Lower leg skin (tissue), 4 donors: ENCODE measurements around the gene CAPZA1. TPM values are rescaled to one million over a fixed set of nuclear protein-coding genes. Genes with fewer than 3 reads are reported as not detected.

Experiments
- DNase-seq, 2 donors: peaks; one replicate each; pipeline ENCODE4 v3.0.0-alpha.2; 2019; ENCODE audit warnings: low spot score in 2 of 2
- H3K4me3 ChIP-seq: fragments of 200-600 bp; sonication (generic); 2 replicates; pipeline ENCODE4 v1.5.1; 2017; ENCODE audit warnings: mild to moderate bottlenecking, low read depth; ENCODE audit not compliant: poor library complexity, severe bottlenecking
- POLR2A ChIP-seq, 2 donors: fragments of 450-650 bp; IDR thresholded peaks; one replicate each; pipeline ENCODE4 v1.6.1; 2016 to 2017; ENCODE audit warnings: antibody characterized with exemption in 2 of 2, mild to moderate bottlenecking in 1 of 2, moderate library complexity in 1 of 2
- WGBS, 2 donors: methylation state at CpG; one replicate each; pipeline ENCODE4 v1.1.5; 2018; 5-methylcytosine and 5-hydroxymethylcytosine counted together
- intact Hi-C: fragments of 100-400 bp; cut with DNase I; formaldehyde crosslinking; loops from one replicate; pipeline ENCODE4 v1.15.0; 2023; ENCODE audit warnings: low total_unique reads
- total RNA-seq, 4 donors: library from RNA; depleted of rRNA; stranded (reverse); fragments of >200 nt; gene quantifications; one replicate each; pipeline ENCODE4 v1.1.0, GENCODE V29; 2016
- TF ChIP-seq, protein P1 (sequence below), 3 donors: fragments of 450-650 bp; IDR thresholded peaks; one replicate each; pipeline ENCODE4 v1.5.1; 2016; ENCODE audit warnings: antibody characterized with exemption in 3 of 3, mild to moderate bottlenecking in 3 of 3, moderate library complexity in 2 of 3

The CAPZA1 gene
- total RNA-seq, 4 donors from 2014 or later, result 110 to 170 (median 144) TPM

DNA sequence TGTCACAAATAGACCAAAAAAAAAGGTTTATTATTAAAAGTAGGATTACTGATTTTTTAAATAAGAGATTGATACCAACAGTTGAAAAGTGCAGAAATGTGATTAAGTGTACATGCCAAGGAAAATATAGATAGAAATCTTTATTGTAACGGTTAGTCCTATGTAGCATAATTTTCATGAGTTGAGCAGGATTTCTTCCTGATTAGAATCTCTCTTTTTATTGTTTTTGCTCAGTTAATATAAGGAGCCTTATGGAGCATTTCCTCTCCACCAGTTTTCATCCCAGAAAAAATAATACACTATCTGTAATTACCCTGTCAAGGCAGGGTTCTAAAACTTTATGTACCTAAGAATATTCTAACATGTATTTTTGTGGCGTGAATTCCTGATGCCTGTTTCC lies 23.4 kb downstream of the CAPZA1 start:
- no peak overlapping the region for H3K4me3 ChIP-seq
- WGBS, 2 donors, result 72 to 75% methylated on average over 2 of the region's 2 CpGs
- intact Hi-C loops, result no loop called here
- no peak for DNase-seq
- TF ChIP-seq POLR2A (IDR thresholded peaks at IDR 0.05), result no peak
- TF ChIP-seq, protein P1, sequence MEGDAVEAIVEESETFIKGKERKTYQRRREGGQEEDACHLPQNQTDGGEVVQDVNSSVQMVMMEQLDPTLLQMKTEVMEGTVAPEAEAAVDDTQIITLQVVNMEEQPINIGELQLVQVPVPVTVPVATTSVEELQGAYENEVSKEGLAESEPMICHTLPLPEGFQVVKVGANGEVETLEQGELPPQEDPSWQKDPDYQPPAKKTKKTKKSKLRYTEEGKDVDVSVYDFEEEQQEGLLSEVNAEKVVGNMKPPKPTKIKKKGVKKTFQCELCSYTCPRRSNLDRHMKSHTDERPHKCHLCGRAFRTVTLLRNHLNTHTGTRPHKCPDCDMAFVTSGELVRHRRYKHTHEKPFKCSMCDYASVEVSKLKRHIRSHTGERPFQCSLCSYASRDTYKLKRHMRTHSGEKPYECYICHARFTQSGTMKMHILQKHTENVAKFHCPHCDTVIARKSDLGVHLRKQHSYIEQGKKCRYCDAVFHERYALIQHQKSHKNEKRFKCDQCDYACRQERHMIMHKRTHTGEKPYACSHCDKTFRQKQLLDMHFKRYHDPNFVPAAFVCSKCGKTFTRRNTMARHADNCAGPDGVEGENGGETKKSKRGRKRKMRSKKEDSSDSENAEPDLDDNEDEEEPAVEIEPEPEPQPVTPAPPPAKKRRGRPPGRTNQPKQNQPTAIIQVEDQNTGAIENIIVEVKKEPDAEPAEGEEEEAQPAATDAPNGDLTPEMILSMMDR (IDR thresholded peaks at IDR 0.05), result no peak

DNA sequence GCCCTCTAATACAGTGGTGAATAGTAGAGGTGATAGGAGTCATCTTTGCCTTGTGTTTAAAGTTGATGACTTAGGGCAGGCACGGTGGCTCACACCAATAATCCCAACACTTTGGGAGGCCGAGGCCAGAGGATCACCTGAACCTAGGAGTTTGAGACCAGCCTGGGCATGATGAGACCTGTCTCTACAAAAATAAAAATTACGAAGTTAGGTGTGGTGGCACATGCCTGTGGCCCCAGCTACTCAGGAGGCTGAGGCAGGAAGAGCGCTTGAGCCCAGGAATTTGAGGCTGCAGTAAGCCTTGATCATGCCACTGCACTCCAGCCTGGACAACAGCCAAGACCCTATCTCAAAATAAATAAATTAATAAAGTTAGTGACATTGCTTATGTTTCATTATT lies 26.6 kb downstream of the CAPZA1 start:
- TF ChIP-seq POLR2A (IDR thresholded peaks at IDR 0.05), result no peak
- TF ChIP-seq, protein P1 (IDR thresholded peaks at IDR 0.05), result no peak
- intact Hi-C loops, result no loop called here
- no peak overlapping the region for H3K4me3 ChIP-seq
- 88 to 94% methylated on average over 4 of the region's 4 CpGs for WGBS, 2 donors
- DNase-seq, result peak in 1 of 2 donors; percentile 28

DNA sequence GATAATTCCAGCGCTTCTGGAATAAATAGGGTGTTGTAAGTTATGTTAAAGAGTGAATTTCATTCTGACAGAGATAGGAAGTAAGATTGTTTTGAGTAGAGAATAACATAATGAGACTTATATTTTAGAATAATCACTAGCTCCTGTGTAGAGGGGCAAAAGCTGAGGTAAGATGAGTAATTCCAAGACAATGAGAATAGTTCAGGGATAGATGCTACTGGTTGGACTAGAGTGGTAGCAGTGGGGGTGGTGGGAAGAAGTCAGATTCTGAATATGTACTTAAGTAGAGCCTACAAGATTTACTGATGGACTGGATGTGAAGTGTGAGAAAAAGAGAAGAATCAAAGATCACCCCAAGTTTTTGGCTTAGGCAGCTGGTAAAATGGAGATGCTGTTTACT lies 31.6 kb downstream of the CAPZA1 start:
- intact Hi-C loops, result no loop called here
- no peak for DNase-seq
- TF ChIP-seq, protein P1 (IDR thresholded peaks at IDR 0.05), result no peak
- TF ChIP-seq POLR2A (IDR thresholded peaks at IDR 0.05), result no peak
- WGBS, 2 donors, result 98 to 100% methylated on average over 1 of the region's 1 CpG
- no peak overlapping the region for H3K4me3 ChIP-seq

DNA sequence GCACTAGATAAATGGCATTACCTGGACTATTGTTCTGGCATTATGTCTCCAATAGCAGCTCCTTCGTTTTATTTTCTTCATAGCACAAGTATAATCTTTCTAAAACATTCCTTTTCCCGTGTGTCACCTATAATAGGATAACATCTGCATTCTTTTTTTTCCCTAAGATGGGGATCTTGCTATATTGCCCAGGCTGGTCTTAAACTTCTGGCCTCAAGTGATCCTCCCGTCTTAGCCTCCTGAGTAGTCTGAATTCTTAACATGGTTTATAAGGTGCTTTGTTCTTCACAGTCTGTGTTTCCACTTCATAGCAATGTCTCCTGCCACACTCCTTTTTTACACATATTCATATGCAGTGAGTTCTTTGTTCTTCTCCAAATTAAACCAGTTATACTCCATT lies 46.2 kb downstream of the CAPZA1 start:
- TF ChIP-seq, protein P1 (IDR thresholded peaks at IDR 0.05), result no peak
- no peak for TF ChIP-seq POLR2A (IDR thresholded peaks at IDR 0.05)
- WGBS, 2 donors, result 89 to 98% methylated on average over 3 of the region's 3 CpGs
- H3K4me3 ChIP-seq, result no peak overlapping the region
- intact Hi-C loops, result no loop called here
- DNase-seq, result no peak

DNA sequence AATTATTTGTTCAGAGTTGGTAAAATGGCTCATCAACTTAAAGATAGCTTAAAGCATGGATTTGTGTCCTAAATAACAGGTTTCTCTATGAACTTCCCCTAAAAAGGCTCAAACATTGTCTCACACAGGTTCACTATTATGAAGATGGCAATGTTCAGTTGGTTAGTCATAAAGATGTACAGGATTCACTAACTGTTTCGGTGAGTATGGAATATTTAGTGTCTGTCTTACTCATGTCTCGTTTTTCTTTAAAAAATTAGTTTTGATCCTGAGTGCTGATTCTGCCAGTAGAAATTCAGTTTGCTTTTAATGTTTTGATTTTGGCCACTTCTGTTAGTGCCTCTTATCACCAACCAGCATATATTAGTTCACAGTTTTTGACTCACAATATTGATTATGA lies 47.3 kb downstream of the CAPZA1 start:
- H3K4me3 ChIP-seq, result no peak overlapping the region
- DNase-seq, result no peak
- intact Hi-C loops, result no loop called here
- no peak for TF ChIP-seq POLR2A (IDR thresholded peaks at IDR 0.05)
- TF ChIP-seq, protein P1 (IDR thresholded peaks at IDR 0.05), result no peak
- 95 to 98% methylated on average over 2 of the region's 2 CpGs for WGBS, 2 donors

DNA sequence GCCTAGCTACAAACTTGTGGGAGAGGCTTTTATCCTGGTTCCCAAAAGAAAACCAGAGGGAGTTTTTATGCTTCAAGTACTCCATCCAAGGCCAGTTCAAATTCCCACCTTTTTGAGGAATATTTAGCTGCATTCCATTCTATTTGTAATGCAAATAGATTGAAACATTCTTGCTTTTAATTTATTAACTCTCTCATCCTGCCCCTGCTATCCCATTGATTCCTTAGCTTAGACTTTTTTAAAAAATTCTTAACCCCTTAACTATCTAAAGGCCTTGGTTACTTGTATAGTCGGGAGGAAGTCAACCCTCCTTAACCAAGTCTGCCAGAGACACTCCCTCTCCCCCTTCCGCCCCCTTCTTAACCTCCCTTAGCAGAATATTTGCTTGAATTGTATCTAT lies 52.4 kb downstream of the CAPZA1 start:
- no peak for TF ChIP-seq POLR2A (IDR thresholded peaks at IDR 0.05)
- no peak for DNase-seq
- intact Hi-C loops, result no loop called here
- 69 to 73% methylated on average over 2 of the region's 2 CpGs for WGBS, 2 donors
- H3K4me3 ChIP-seq, result no peak overlapping the region
